Posterior vena cava (tissue), 2 donors: ENCODE data around the gene RPS6KA1. TPM values are rescaled to one million over a fixed set of nuclear protein-coding genes. Genes with fewer than 3 reads are reported as not detected.

Source experiments
- DNase-seq: peaks from one replicate; pipeline ENCODE4 v3.0.0-alpha.2; 2020; ENCODE audit warnings: low spot score
- intact Hi-C, 2 donors: fragments of 100-400 bp; cut with DNase I; formaldehyde crosslinking; loops; one replicate each; pipeline versions ENCODE4 v1.14.1 to v1.14.2; 2022 to 2023
- total RNA-seq, 2 donors: library from RNA; stranded (reverse); fragmentation: NEBNext Ultra II Directional; extraction: Animal tissue kit (Norgen Biotek cat#: 25700); gene quantifications; one replicate each; pipeline ENCODE4 v1.2.1, GENCODE V29; 2021
- donor health status: DM: yes; HTN: yes; CAD: no.
- donor health status: DM: yes; HTN: yes; CAD: no.

RPS6KA1 gene
- total RNA-seq, 2 donors from 2014 or later, result 10.2 to 13.9 TPM

- DNase-seq, result no peak
These were observed 17.3 kb downstream of the RPS6KA1 start for GRCh38 chr1:26546819-26547218.

GRCh38 chr1:26548841-26549240 is 19.3 kb downstream of the RPS6KA1 start:
- intact Hi-C loops, result no loop called here

More at GRCh38 chr1:26546819-26547218, 17.3 kb downstream of the RPS6KA1 start:
- intact Hi-C loops, result no loop called here

GRCh38 chr1:26550946-26551345 is 21.4 kb downstream of the RPS6KA1 start:
- intact Hi-C loops, result no loop called here
- no peak for DNase-seq

More at GRCh38 chr1:26548841-26549240, 19.3 kb downstream of the RPS6KA1 start:
- DNase-seq, result no peak

GRCh38 chr1:26552720-26553119 is 23.2 kb downstream of the RPS6KA1 start:
- intact Hi-C loops, result no loop called here
- DNase-seq, result no peak

- intact Hi-C loops, result no loop called here
These were observed 24.6 kb downstream of the RPS6KA1 start for GRCh38 chr1:26553942-26554682.

GRCh38 chr1:26554781-26555180 is 25.2 kb downstream of the RPS6KA1 start:
- intact Hi-C loops, result no loop called here
- DNase-seq, result no peak

More at GRCh38 chr1:26553942-26554682, 24.6 kb downstream of the RPS6KA1 start:
- DNase-seq, result no peak

- no peak for DNase-seq
- intact Hi-C loops, result no loop called here
These were observed 26.0 kb downstream of the RPS6KA1 start for GRCh38 chr1:26555550-26555981.

- DNase-seq, result no peak
- intact Hi-C loops, result no loop called here
These were observed 26.6 kb downstream of the RPS6KA1 start for GRCh38 chr1:26556111-26556510.

GRCh38 chr1:26557008-26557407 is 27.4 kb downstream of the RPS6KA1 start:
- intact Hi-C loops, result no loop called here
- no peak for DNase-seq

- intact Hi-C loops, result no loop called here
- no peak for DNase-seq
These were observed 29.1 kb downstream of the RPS6KA1 start for GRCh38 chr1:26558685-26559048.

GRCh38 chr1:26560403-26560780 is 30.8 kb downstream of the RPS6KA1 start:
- no peak for DNase-seq
- intact Hi-C loops, result no loop called here

- intact Hi-C loops, result no loop called here
- DNase-seq, result no peak
These were observed 40.7 kb downstream of the RPS6KA1 start for GRCh38 chr1:26570287-26570686.

- DNase-seq, result no peak
- intact Hi-C loops, result no loop called here
These were observed 41.8 kb downstream of the RPS6KA1 start for GRCh38 chr1:26571381-26571780.

- DNase-seq, result peak; percentile 75
- intact Hi-C loops, result no loop called here
These were observed 44.5 kb downstream of the RPS6KA1 start for GRCh38 chr1:26574018-26574417.

- intact Hi-C loops, result no loop called here
- DNase-seq, result no peak
These were observed 45.2 kb downstream of the RPS6KA1 start for GRCh38 chr1:26574719-26575251.

GRCh38 chr1:26575348-26575747 is 45.8 kb downstream of the RPS6KA1 start:
- no peak for DNase-seq
- intact Hi-C loops, result no loop called here

GRCh38 chr1:26578167-26578566 is 48.6 kb downstream of the RPS6KA1 start:
- intact Hi-C loops, result no loop called here
- no peak for DNase-seq

GRCh38 chr1:26579681-26580111 is 50.1 kb downstream of the RPS6KA1 start:
- intact Hi-C loops, result no loop called here
- no peak for DNase-seq

GRCh38 chr1:26580116-26580515 is 50.6 kb downstream of the RPS6KA1 start:
- intact Hi-C loops, result no loop called here
- no peak for DNase-seq

- intact Hi-C loops, result no loop called here
- DNase-seq, result no peak
These were observed 51.7 kb downstream of the RPS6KA1 start for GRCh38 chr1:26581287-26581651.
